SH-SY5Y (cell line): ENCODE measurements around the gene ST3GAL5.

Experiments used
- GATA2 ChIP-seq: IDR thresholded peaks from 2 replicates; pipeline ENCODE4 v1.6.1; 2011; ENCODE audit warnings: mild to moderate bottlenecking, low read depth, low read length
- GATA3 ChIP-seq: IDR thresholded peaks from 2 replicates; pipeline ENCODE4 v1.6.1; 2011; ENCODE audit warnings: low read depth, mild to moderate bottlenecking, low read length, moderate library complexity

Gene ST3GAL5

DNA sequence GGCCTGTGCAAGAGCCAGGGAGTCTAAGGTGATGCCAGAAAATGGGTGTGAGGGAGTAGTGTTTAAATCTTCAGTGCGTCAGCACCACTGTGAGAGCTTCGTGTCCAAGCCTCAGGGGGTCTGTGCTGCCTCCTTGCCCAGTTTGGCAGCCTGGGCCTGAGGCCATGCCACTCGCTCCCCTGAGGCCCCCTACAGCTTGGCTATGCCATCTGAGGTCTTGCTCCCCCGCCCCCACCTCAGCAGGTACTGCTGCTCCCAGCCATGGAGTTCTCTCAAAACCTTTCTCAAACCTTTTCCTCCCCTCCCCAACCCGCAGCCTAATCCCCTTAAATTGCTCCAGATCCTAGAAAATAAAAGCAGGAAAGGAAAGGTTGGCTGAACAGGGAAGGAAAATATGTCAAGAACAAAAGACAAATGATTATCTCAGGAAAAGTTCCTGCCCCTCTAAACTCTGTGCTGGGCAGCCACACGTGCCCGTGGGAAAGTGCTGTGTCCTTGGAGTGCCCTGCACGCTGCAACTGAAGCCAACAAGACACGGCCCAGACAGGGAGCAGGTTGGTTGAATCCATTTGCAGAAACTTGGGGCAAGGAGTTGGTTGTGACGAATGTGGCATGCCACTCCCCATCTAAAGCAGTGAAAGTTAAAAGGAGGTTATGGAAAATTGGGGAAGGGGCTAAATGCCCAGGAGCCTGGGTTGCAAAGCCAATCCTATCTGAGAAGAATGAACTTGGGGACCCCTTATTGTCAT, 73.8 kb downstream of the ST3GAL5 start:
- no peak for TF ChIP-seq GATA2
- TF ChIP-seq GATA3: no peak

DNA sequence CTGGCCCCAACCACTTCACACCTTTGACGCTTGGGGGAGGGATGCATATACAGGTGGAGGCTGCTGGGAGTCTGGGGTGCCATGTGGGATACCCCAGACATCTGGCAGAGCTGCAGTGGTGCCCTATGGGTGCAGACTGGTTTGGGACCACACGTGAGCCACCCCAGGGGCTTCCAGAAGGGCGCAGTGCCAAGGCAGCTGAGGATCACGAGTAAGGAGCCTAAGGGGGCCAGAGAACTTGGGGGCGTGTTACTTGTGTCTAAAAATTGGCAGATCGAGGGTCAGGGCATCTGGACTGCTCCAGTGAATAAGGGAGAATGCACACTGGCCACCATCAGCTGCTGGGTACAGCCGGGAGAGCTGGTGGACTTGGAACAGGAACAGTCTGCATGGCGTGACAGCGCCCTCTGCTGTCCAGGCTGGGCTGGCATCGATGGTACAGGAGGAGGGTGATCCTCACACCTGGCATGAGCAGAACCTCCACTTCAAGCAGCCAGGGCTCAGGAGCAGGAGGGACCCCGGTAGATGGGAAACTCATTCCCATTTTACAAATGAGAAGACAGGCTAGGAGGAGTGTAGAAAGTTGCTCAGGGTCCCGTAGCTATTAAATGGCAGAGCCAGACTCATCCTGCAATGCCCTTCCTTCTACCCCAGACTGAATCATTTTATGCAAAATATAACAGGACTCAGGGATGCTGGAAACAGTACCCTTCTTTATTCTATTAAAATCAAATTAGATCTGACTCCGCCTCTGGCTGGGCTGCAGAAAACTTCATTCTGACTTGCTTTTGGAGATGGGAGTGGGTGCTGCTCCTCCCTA, 74.6 kb downstream of the ST3GAL5 start:
- TF ChIP-seq GATA3 (no peak), GATA2 (no peak)

DNA sequence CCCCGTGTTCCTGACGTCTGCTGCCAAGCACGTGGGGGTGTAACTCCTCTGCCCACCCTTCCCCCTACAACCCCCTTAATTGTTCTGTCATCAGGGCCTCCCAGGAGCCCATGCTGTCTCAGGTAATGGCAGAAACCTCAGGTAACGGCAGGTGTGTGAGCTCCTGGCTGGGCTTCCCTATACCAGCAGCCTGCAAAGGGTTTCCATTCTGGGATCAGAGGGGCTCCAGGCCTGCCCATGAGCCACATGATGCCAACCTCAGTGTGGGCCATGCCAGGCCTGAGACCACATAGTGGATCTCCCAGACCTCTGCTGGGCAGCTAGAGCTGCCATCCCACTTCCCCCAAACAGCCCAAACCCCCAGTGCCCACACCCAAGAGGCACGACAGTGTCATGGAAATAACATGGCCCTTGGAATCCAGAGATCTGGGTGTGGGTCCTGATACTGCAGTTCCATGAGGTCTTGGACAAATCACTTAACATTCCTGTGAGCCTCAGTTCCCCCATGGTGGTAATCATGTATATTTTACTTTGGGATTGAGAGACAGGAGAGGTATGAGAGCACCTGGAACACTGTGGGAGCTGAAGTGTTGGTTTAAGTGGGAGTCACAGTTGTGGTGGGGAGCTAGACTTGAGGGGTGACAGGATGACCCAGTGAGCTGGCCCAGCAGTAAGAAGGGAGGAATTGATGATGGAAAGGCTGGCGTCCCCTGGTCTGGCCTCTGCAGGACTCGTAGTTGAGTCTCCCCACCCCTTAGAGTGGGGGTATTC, 75.4 kb downstream of the ST3GAL5 start:
- TF ChIP-seq GATA2 (no peak), GATA3 (no peak)

DNA sequence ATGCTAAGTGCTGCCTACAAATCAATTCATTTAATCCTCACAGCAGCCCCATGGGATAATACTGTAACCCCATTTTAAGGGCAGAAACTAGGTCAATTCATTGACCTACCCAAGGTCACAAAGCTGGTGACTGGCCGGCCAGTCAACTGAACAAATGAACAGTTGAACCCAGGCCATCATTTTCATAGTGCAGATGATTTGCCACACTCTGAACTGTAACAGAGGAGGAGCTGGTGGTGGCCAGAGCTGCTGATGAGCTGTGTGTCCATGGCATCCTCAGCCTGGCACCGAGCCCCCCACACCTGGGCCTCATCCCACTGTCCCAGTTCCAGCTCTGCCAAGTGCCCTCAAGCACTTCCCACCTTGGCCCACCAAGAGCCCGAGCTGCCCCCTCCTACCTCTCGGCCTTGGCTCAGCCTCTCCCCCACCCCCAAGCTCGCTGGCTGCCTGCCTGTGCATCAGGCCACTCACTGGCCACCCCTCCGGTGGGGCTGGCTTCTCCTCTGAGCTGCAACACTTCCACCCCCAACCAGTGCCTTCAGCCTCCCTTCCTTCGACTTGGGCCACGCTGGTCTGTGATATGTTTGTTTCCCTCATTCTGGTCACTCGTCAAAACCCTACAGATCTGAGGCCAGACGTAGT, 76.6 kb downstream of the ST3GAL5 start:
- no peak for TF ChIP-seq GATA3
- no peak for TF ChIP-seq GATA2

DNA sequence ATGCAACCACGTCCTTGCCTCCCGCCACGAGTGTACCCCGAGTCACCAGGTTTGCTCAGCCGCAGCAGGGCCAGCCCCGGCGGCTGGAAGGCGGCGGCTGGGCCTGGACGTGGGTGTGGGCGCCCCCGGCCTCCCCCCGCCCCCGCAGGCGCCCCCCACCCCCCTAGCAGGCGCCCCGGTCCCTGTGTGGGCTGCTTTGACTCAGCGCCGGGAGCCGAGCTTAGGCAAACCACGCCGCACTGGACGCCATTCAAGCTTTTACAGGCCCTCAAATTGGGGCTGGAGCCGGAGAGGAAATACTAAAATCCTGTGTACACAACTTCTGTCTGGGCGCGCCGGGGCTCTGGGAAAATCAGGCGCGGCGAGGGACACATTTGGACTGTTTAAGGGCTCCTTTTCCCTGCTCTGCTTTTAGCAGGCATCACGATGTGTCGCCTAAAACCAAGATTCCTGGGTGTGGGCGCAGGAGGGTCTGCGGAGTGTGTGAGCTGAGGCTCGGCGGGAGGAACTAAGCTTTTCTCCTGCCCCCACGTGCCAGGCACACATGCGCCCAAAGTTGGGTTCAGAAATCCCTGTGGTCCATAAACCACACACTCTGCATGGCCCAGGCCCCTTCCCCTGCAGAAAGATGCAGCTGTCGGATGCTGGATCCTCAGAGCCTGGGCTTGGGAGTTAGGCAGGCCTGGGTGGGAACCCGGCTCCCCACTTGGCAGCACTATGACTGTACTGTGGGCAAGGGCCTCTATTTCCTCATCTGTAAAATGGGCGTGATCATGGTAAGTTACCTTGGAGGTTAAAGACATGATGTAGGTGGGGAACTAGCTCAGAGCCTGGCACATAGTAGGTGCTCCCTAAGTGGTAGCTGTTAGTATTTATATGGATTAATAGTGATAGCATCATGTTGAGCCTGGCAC, 77.4 kb downstream of the ST3GAL5 start:
- TF ChIP-seq GATA2 (no peak), GATA3 (no peak)

DNA sequence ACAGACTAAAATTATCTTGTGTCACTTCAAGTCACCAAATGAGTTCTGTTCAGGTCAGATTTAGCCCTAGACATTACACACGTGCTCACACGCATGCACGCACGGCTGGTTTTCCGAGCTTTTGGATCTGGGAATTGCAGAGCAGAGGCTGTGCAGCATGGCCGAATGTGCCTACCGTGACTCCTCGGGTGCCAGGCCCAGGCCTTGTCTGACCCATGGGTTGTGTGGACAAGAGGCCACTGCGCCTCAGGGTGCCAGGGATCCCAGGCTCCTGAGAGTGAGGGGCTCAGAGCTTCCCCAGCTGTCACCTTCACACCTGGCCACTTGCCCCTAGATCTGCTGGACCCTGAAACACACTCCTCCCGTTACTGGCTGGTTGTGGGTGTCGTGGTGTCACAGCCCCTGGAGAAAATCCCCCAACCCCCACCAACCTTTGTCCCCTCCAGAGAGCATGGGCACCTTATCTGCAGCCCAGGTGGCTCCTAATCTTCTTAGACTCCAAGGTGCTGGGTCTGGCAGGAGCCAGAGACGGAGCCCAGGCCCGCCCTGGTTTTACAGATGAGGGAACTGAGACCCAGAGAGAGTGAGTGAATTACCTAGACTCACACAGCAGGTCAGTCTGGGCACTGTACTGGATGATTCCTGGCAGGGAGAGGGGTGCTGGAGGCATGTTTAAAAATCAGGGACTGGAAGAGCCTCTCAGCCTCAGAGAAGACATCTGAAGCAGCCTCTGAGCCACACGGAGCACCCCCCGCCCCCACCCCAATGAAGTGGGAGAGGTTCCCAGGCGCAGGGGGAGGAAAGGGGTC, 78.2 kb downstream of the ST3GAL5 start:
- TF ChIP-seq GATA3: no peak
- no peak for TF ChIP-seq GATA2

DNA sequence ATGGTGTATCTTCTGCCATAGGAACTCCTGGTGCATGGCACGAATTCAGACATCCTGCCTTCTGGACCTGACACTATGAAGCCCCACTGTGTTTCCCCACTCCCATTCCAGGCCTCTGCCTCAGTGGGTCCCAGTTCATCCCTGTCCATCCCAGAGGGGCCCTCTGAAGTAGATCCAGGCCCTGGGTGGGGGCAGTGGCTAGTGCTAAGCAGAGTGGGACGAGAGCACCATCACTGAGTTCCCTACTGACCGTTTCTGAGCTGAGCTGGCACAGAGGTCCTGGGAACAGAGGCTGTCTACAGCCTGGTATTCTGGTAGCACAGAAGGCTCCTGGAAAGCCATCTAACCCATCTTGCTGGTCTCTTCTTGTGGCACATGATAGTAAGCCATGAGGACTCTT, 81.0 kb downstream of the ST3GAL5 start:
- no peak for TF ChIP-seq GATA3
- TF ChIP-seq GATA2: no peak

DNA sequence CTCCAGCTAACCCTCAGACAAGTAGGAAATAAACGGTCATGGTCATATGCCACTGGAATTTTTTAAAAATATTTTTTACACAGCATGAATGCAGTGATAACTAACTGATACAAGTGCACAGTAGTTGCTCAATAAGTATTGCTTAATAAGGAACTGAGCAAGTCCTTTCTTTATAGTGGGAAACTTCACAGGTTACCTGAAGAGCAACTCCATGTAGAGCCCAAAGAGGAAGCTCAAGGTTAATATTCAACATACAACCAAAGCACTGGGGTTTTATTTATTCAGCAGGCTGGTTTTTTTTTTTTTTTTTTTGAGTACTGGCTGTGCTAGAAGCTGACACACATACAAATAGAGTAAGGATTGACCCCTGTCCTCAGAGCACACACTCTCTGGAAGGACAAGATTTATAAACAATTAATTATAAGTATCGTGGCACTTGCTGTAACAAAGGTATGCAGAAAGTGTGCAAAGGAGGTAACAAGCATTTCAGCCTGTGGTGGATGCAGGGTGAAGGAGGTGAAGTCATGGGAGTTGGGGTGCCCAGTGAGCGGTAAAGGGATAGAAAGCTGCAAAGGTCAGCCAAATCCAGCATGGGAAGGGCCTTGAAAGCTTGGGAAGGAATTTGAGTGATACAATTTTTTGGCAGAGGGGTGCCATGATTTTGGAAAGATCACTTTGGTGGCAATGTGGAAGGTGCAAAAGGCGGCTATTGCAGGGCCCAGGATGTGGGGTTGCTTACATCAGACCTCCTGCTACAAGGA, 82.3 kb downstream of the ST3GAL5 start:
- TF ChIP-seq GATA3 (no peak), GATA2 (no peak)

DNA sequence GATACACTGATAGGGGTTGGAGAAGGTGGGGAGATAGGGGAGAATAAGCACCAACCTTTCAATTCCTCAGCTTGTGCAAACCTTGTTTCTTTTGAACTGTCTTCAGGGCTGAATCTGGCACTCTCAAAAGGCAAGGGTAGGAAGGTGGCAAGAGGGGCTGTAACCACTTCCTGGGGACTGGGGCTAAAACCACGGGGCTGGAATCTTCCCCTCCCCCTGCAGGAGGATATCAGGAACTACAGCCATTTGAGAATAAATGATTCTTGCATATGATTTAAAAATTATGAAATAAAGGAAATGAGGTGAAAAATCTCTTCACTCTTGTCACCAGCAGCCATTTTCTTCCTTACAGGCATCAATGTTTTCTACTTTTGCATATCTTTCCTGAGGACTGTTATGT, 84.2 kb downstream of the ST3GAL5 start:
- TF ChIP-seq GATA3 (no peak), GATA2 (no peak)

DNA sequence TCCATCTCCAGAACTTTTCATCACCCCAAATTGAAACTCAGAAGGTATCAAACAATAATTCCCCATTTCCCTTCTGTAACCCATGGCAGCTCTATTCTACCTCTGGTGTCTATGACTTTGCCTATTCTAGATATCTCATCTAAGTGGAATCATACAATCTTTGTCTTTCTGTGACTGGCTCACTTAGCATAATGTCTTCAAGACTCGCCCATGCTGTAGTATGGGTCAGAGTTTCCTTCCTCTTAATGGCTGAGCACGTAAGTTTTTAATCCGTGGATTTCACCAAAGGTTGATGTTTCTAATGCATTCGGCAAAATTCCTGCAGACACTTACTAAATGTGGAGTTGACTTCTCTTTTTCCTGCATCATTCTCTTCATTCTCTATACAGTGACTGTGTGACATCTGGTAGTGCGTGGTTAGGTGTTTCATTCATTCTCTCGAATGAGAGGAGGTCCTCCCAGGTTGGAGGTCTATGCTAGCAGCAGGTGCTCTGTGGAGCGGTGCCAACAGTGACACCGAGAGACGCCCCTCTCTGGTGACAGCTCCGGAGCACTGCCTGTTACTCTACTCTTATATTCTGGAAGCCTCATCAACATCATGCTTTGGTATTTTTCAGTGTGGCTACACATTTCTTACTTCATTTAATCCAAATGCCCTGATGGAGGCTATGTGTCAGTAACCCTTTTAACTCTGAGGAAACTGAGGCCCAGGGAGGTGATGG, 84.9 kb downstream of the ST3GAL5 start:
- TF ChIP-seq GATA3 (no peak), GATA2 (no peak)

DNA sequence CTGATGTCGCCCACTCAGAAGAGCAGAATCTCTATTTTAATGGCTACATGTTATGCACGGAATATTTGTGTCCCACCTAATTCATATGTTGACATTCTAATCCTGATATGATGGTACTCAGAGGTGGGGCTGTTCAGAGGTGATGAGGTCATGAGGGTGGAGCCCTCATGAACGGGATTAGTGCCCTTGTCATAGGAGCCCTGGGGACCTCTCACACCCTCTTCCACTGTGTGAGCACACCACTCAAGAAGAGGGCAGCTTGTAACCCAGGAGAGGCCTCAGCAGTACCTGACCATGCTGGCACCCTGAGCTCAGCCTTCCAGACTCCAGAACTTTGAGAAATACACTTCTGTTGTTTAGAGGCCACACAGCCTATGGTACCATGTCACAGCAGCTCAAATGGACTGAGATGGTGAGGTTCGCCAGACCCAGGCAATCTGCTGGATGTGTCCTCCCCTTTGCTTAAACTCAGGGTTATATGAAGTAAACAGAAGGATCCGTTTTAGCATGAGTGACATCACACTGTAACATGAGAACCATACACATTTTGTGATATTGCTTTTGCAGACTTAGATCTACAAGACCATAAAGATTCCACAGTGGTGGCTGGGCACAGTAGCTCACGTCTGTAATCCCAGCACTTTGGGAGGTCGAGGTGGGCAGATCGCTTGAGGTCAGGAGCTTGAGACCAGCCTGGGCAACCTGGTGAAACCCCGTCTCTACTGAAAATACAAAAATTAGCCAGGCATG, 86.3 kb downstream of the ST3GAL5 start:
- TF ChIP-seq GATA3 (no peak), GATA2 (no peak)

DNA sequence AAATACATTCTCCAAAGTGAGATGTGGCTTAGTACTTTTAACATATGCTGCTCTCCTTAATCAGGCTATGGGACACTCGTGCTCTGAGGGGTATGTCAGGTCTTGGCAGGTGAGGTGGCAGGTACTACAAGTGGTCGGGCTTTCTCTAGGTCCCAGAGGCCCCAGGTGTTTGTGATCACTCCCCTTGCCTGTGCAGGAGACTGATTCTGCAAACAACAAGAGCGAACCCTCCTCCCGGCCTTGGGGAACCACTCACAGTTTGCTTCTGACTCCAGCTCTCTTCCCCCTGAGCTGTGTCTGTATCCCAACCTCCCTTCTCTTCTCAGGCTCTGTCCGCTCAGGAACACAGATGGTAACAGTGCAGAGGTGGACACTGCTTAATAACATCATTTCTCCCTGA, 86.9 kb downstream of the ST3GAL5 start:
- no peak for TF ChIP-seq GATA2
- TF ChIP-seq GATA3: no peak
